ENCODE results near the gene SLC10A7. TPM values are rescaled to one million over a fixed set of nuclear protein-coding genes. Genes with fewer than 3 reads are reported as not detected.

Gene SLC10A7
- total and polyA plus RNA-seq, 2 of the 13 experiments (the other 11 are each of a cell fraction or from before 2014, with no cell fraction given) = 18.5 to 18.8 TPM

- no peak for TF ChIP-seq IRF9 (CRISPR knock-in tag; IDR thresholded peaks at IDR 0.05; ENCODE audit: borderline replicate concordance)
- no peak for TF ChIP-seq NKX3-1 (CRISPR knock-in tag; IDR thresholded peaks at IDR 0.05)
- no peak for TF ChIP-seq YY1 (IDR thresholded peaks at IDR 0.05; ENCODE audit: insufficient read depth, insufficient replicate concordance, low read depth, low read length)
- TF ChIP-seq ZNF781 (CRISPR knock-in tag; IDR thresholded peaks at IDR 0.05; ENCODE audit: borderline replicate concordance, not compliant biosample characterization) = no peak
- no peak for TF ChIP-seq GPN1 (CRISPR knock-in tag; IDR thresholded peaks at IDR 0.05; ENCODE audit: borderline replicate concordance)
- TF ChIP-seq ZNF205 (CRISPR knock-in tag; IDR thresholded peaks at IDR 0.05) = no peak
- no peak for TF ChIP-seq PAWR (CRISPR knock-in tag; IDR thresholded peaks at IDR 0.05; ENCODE audit: borderline replicate concordance)
- TF ChIP-seq U2AF1 (optimal IDR thresholded peaks at IDR 0.05; ENCODE audit: low read depth, low read length) = no peak
- no peak for TF ChIP-seq ZFP37 (CRISPR knock-in tag; IDR thresholded peaks at IDR 0.05; ENCODE audit: borderline replicate concordance)
Measured at GRCh38 chr4:146437778-146438177, 84.0 kb downstream of the SLC10A7 start (continued).

DNA sequence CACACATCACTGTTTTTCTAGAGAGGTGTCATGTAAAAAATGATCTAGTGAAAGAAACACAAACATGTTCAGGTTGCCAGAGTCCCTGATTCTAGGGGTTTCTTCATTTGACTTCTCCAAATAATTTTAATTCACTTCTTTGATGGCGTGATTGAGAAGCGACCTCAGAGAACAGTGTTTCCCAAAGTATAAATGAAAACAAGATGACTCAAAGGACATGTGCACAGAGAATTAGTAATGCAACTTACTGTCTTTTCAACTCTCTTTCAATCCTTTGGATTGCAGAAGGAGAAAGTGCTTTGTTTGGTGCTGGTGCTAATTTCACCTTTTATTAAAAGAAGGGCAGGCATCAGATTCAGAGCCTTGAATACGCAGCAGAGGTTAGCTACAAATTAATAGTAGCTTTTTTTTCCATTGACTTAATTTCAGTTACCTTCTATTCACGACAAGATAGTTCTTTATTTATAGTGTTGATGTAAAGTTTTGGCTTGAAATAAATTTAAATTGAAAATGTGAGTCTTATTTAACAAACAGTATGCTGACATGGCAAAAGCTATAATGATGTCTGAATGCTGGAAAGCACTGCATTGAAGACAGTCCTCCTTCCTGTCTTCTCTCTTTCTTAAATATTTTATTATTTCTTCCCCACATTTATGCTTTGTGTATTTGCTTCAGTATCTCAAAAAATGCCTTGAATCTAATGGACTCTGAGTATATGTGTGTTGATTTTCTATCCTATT lies 85.1 kb downstream of the SLC10A7 start:
- Histone ChIP-seq H3K9ac (ENCODE audit: insufficient read depth, low read depth, low read length) (no peak overlapping the region), H3K4me2 (ENCODE audit: low read depth, low read length) (no peak overlapping the region), H3K4me1 (ENCODE audit: insufficient read depth, low read length) (no peaks in the 10 kb centered on the region), H3K79me2 (ENCODE audit: insufficient read depth, low read length) (no peaks in the 10 kb centered on the region), H3K9me3 (ENCODE audit: low read length) (no peaks in the 10 kb centered on the region), H2AFZ (ENCODE audit: low read length) (no peak overlapping the region), H4K20me1 (ENCODE audit: insufficient read depth, low read length) (no peaks in the 10 kb centered on the region), H3K4me3 (replicated peaks in 1 of 3; ENCODE audit: insufficient read depth in 1 of 3, low read depth in 2 of 3, low read length in 3 of 3) (no peak overlapping the region), H3K36me3 (replicated peaks in 1 of 2; ENCODE audit: control insufficient read depth in 1 of 2, insufficient read depth in 2 of 2, low read length in 2 of 2) (no peaks in the 10 kb centered on the region), H3K27me3 (ENCODE audit: control insufficient read depth in 1 of 2, insufficient read depth in 2 of 2, low read length in 2 of 2) (no peaks in the 10 kb centered on the region; a peak in 1 of 5 replicates), H3K27ac (ENCODE audit: extremely low read length, insufficient read depth, low read length) (no peak overlapping the region)
- 91% methylated on average over 4 of the region's 4 CpGs for WGBS (ENCODE audit: low lambda C conversion rate)
- in situ Hi-C loops (cut with HindIII; ENCODE audit: extremely low pct_ligation_motif_present, low pct_unique_long_range_greater_than_20kb) = no loop called here
- intact Hi-C loops (cut with micrococcal nuclease; ENCODE audit: unreplicated experiment) = no loop called here
- ChIA-PET POLR2A (no interaction called here), CTCF (ENCODE audit: low intra/inter-chr PET ratio, low total read pairs) (no interaction called here)
- DNase-seq (ENCODE audit: low spot score) (no peak), FAIRE-seq (no peak), ATAC-seq (no peak)
- TF ChIP-seq NFE2 (CRISPR knock-in tag; IDR thresholded peaks at IDR 0.05) (no peak), MAFK (conservative IDR thresholded peaks at IDR 0.05 in 1 of 2, IDR thresholded peaks at IDR 0.05 in 1 of 2; ENCODE audit: low read length in 2 of 2) (peak in 1 of 2 experiments; percentile 85; a peak in 3 of 4 replicates), TSC22D2 (CRISPR knock-in tag; IDR thresholded peaks at IDR 0.05; ENCODE audit: borderline replicate concordance) (no peak), MAFF (IDR thresholded peaks at IDR 0.05; ENCODE audit: low read depth, low read length) (peak; percentile 66; the same call in 1 of the 2 replicates)
- BruUV-seq (replicated peaks) = no TSS peak

Data from HepG2 (cell line).